Natural killer cell treated with Interleukin-12 subunit alpha and Interleukin-12 subunit beta and Interleukin-15 and Interleukin-18, amount 100 ng/mL, for 72 hours (primary cell): Measurements from ENCODE around the gene FEM1C. TPM values are rescaled to one million over a fixed set of nuclear protein-coding genes. Genes with fewer than 3 reads are reported as not detected.
"Not testable (repeated sequence)": the region's sequence is repeated elsewhere in the genome, so short reads cannot be mapped to it uniquely, and the experiment has no call there.

Experiments
- ATAC-seq, 2 donors: fragments of 150-1000 bp; cut with Tn5 transposase in 1 of 2; sonication (Bioruptor Pico), chemical (Tn5 transposase) in 1 of 2; 2 replicates each; pipeline ENCODE4 v1.10.0; 2021
- DNase-seq: peaks from one replicate; pipeline ENCODE4 v3.0.0; 2022; ENCODE audit warnings: low spot score
- H3K27ac Mint-ChIP-seq, 2 donors: 1 replicate in 1 of 2; 2 replicates in 1 of 2; pipeline ENCODE4 v1.8.0; 2022; ENCODE audit warnings: mixed read lengths in 2 of 2, mild to moderate bottlenecking in 1 of 2, moderate library complexity in 1 of 2
- H3K27me3 Mint-ChIP-seq, 2 donors: 1 replicate in 1 of 2; 2 replicates in 1 of 2; pipeline ENCODE4 v1.8.0; 2022; ENCODE audit warnings: mixed read lengths in 2 of 2
- H3K36me3 Mint-ChIP-seq: one replicate; pipeline ENCODE4 v1.8.0; 2022; ENCODE audit warnings: mixed read lengths
- H3K4me1 Mint-ChIP-seq, 2 donors: 1 replicate in 1 of 2; 2 replicates in 1 of 2; pipeline ENCODE4 v1.8.0; 2022; ENCODE audit warnings: low read depth in 2 of 2, mixed read lengths in 2 of 2, mild to moderate bottlenecking in 1 of 2
- H3K4me3 Mint-ChIP-seq: one replicate; pipeline ENCODE4 v1.8.0; 2022; ENCODE audit warnings: mixed read lengths
- H3K9me3 Mint-ChIP-seq: 2 replicates; pipeline ENCODE4 v1.8.0; 2022; ENCODE audit warnings: mixed read lengths
- total RNA-seq, 2 donors: library from RNA; stranded (reverse); gene quantifications; one replicate each; pipeline ENCODE4 v1.2.3, GENCODE V29; 2022

Gene FEM1C
- total RNA-seq, 2 donors from 2014 or later = 17.1 to 30.8 TPM

- Mint-ChIP-seq H3K36me3 (no peaks in the 10 kb centered on the region), H3K9me3 (no peaks in the 10 kb centered on the region), H3K4me1 (peaks cover 4% of the 10 kb centered on the region in 2 donors), H3K27me3 (peaks cover 38 to 43% of the 10 kb centered on the region in 2 donors), H3K27ac (no peak overlapping the region), H3K4me3 (peak overlapping the region; percentile 6)
- ATAC-seq = peak in 1 of 2 donors; percentile 46
- DNase-seq = no peak
These were observed 49.8 kb downstream of the FEM1C start for GRCh38 chr5:115494570-115495289.

- peaks cover 25 to 31% of the 10 kb centered on the region in 2 donors for H3K27me3 Mint-ChIP-seq
- peak overlapping the region in 1 of 2 donors; percentile 12 for H3K27ac Mint-ChIP-seq
- no peak for DNase-seq
- peaks cover 28 to 32% of the 10 kb centered on the region in 2 donors for H3K4me1 Mint-ChIP-seq
- H3K36me3 Mint-ChIP-seq = no peaks in the 10 kb centered on the region
- H3K4me3 Mint-ChIP-seq = no peak overlapping the region
- ATAC-seq = no peak
- H3K9me3 Mint-ChIP-seq = no peaks in the 10 kb centered on the region
These were observed 54.0 kb downstream of the FEM1C start for GRCh38 chr5:115490596-115490995.

GRCh38 chr5:115489733-115490132, 54.8 kb downstream of the FEM1C start:
- ATAC-seq (no peak), DNase-seq (no peak)
- peaks cover 24 to 25% of the 10 kb centered on the region in 2 donors for H3K27me3 Mint-ChIP-seq
- peaks cover 28 to 34% of the 10 kb centered on the region in 2 donors for H3K4me1 Mint-ChIP-seq
- no peaks in the 10 kb centered on the region for H3K9me3 Mint-ChIP-seq
- H3K27ac Mint-ChIP-seq = peak overlapping the region in 1 of 2 donors; percentile 93
- H3K4me3 Mint-ChIP-seq = no peak overlapping the region
- H3K36me3 Mint-ChIP-seq = no peaks in the 10 kb centered on the region

GRCh38 chr5:115487756-115488155, 56.8 kb downstream of the FEM1C start:
- Mint-ChIP-seq H3K27me3 (peaks cover 10 to 11% of the 10 kb centered on the region in 2 donors), H3K36me3 (no peaks in the 10 kb centered on the region), H3K9me3 (no peaks in the 10 kb centered on the region), H3K4me3 (peak overlapping the region; percentile 41), H3K27ac (peak overlapping the region; percentile 62 to 93), H3K4me1 (peaks cover 33 to 43% of the 10 kb centered on the region in 2 donors)
- DNase-seq (no peak), ATAC-seq (peak; percentile 78 to 88)

- Mint-ChIP-seq H3K27me3 (peaks cover 4 to 6% of the 10 kb centered on the region in 2 donors), H3K9me3 (no peaks in the 10 kb centered on the region), H3K4me3 (peak overlapping the region; percentile 41), H3K4me1 (peaks cover 33 to 43% of the 10 kb centered on the region in 2 donors), H3K36me3 (no peaks in the 10 kb centered on the region), H3K27ac (peak overlapping the region; percentile 62 to 93)
- no peak for ATAC-seq
- no peak for DNase-seq
These were observed 57.4 kb downstream of the FEM1C start for GRCh38 chr5:115487168-115487567.

- H3K27ac Mint-ChIP-seq = peak overlapping the region; percentile 62 to 93
These were observed 57.8 kb downstream of the FEM1C start for GRCh38 chr5:115486728-115487127.

GRCh38 chr5:115484368-115484767, 60.2 kb downstream of the FEM1C start:
- ATAC-seq = peak in 1 of 2 donors; percentile 55
- H3K4me3 Mint-ChIP-seq = peak overlapping the region; percentile 6
- H3K36me3 Mint-ChIP-seq = no peaks in the 10 kb centered on the region
- H3K9me3 Mint-ChIP-seq = no peaks in the 10 kb centered on the region
- H3K27me3 Mint-ChIP-seq = peaks cover 16 to 18% of the 10 kb centered on the region in 2 donors
- no peak for DNase-seq
- H3K27ac Mint-ChIP-seq = peak overlapping the region; percentile 10 to 88
- peaks cover 34 to 43% of the 10 kb centered on the region in 2 donors for H3K4me1 Mint-ChIP-seq

More at GRCh38 chr5:115486728-115487127, 57.8 kb downstream of the FEM1C start:
- Mint-ChIP-seq H3K4me3 (peak overlapping the region; percentile 41), H3K9me3 (no peaks in the 10 kb centered on the region), H3K27me3 (peaks cover 0 to 9% of the 10 kb centered on the region in 2 donors), H3K36me3 (no peaks in the 10 kb centered on the region), H3K4me1 (peaks cover 33 to 43% of the 10 kb centered on the region in 2 donors)
- ATAC-seq (no peak), DNase-seq (no peak)

GRCh38 chr5:115480900-115481299, 63.7 kb downstream of the FEM1C start:
- Mint-ChIP-seq H3K4me1 (peaks cover 11 to 16% of the 10 kb centered on the region in 2 donors), H3K36me3 (no peaks in the 10 kb centered on the region), H3K4me3 (no peak overlapping the region), H3K9me3 (peaks cover 7% of the 10 kb centered on the region), H3K27ac (no peak overlapping the region), H3K27me3 (peaks cover 43% of the 10 kb centered on the region in 2 donors)
- no peak for DNase-seq
- ATAC-seq = no peak

GRCh38 chr5:115480271-115480670, 64.3 kb downstream of the FEM1C start:
- peaks cover 44 to 45% of the 10 kb centered on the region in 2 donors for H3K27me3 Mint-ChIP-seq
- H3K4me3 Mint-ChIP-seq = no peak overlapping the region
- H3K27ac Mint-ChIP-seq = no peak overlapping the region
- peaks cover 10 to 15% of the 10 kb centered on the region in 2 donors for H3K4me1 Mint-ChIP-seq
- DNase-seq = no peak
- peaks cover 7% of the 10 kb centered on the region for H3K9me3 Mint-ChIP-seq
- no peaks in the 10 kb centered on the region for H3K36me3 Mint-ChIP-seq
- ATAC-seq = peak in 1 of 2 donors; percentile 20

GRCh38 chr5:115479166-115479873, 65.3 kb downstream of the FEM1C start:
- DNase-seq, H3K36me3 Mint-ChIP-seq, ATAC-seq, H3K4me1 Mint-ChIP-seq, H3K4me3 Mint-ChIP-seq, H3K27ac Mint-ChIP-seq, H3K9me3 Mint-ChIP-seq: not testable (repeated sequence)
- H3K27me3 Mint-ChIP-seq = peaks cover 43 to 45% of the 10 kb centered on the region in 2 donors

- no peak for DNase-seq
- Mint-ChIP-seq H3K9me3 (peaks cover 7% of the 10 kb centered on the region), H3K27ac (no peak overlapping the region), H3K36me3 (no peaks in the 10 kb centered on the region), H3K27me3 (peaks cover 43 to 51% of the 10 kb centered on the region in 2 donors), H3K4me3 (no peak overlapping the region), H3K4me1 (peaks cover 0 to 5% of the 10 kb centered on the region in 2 donors)
- no peak for ATAC-seq
These were observed 66.3 kb downstream of the FEM1C start for GRCh38 chr5:115478281-115478680.

GRCh38 chr5:115477581-115477980, 67.0 kb downstream of the FEM1C start:
- Mint-ChIP-seq H3K4me3 (no peak overlapping the region), H3K27me3 (peaks cover 44 to 51% of the 10 kb centered on the region in 2 donors), H3K36me3 (no peaks in the 10 kb centered on the region), H3K4me1 (peaks cover 0 to 5% of the 10 kb centered on the region in 2 donors), H3K9me3 (peaks cover 7% of the 10 kb centered on the region), H3K27ac (no peak overlapping the region)
- no peak for DNase-seq
- no peak for ATAC-seq

- Mint-ChIP-seq H3K4me1 (peaks cover 0 to 5% of the 10 kb centered on the region in 2 donors), H3K36me3 (no peaks in the 10 kb centered on the region), H3K9me3 (peaks cover 7% of the 10 kb centered on the region), H3K4me3 (no peak overlapping the region), H3K27ac (no peak overlapping the region), H3K27me3 (peaks cover 46 to 50% of the 10 kb centered on the region in 2 donors)
- ATAC-seq (no peak), DNase-seq (no peak)
These were observed 68.8 kb downstream of the FEM1C start for GRCh38 chr5:115475788-115476187.
